T-helper 2 cell treated with Interferon-gamma antibody and Interleukin-4, amounts not matched to agents 5 μg/mL and 100 μg/mL, for 36 hours (primary cell): Measurements from ENCODE around the gene SPATA2L.

Experiments used
- DNase-seq: peaks from one replicate; pipeline ENCODE4 v3.0.0; 2021; ENCODE audit warnings: low spot score
- H3K27ac Mint-ChIP-seq: one replicate; pipeline ENCODE4 v1.8.0; 2021; ENCODE audit warnings: mild to moderate bottlenecking, mixed read lengths
- H3K27me3 Mint-ChIP-seq: one replicate; pipeline ENCODE4 v1.8.0; 2021; ENCODE audit warnings: low read depth, mixed read lengths
- H3K36me3 Mint-ChIP-seq: one replicate; pipeline ENCODE4 v1.8.0; 2021; ENCODE audit warnings: low read depth, mixed read lengths
- H3K4me1 Mint-ChIP-seq: one replicate; pipeline ENCODE4 v1.8.0; 2021; ENCODE audit warnings: low read depth, mixed read lengths
- H3K4me3 Mint-ChIP-seq: one replicate; pipeline ENCODE4 v1.8.0; 2022; ENCODE audit warnings: mild to moderate bottlenecking, moderate library complexity, mixed read lengths
- H3K9me3 Mint-ChIP-seq: one replicate; pipeline ENCODE4 v1.8.0; 2021; ENCODE audit warnings: mixed read lengths

Gene SPATA2L

GRCh38 chr16:89656435-89657121 lies 44.9 kb downstream of the SPATA2L start:
- peak overlapping the region; percentile 87 for H3K4me3 Mint-ChIP-seq
- no peaks in the 10 kb centered on the region for H3K9me3 Mint-ChIP-seq
- no peaks in the 10 kb centered on the region for H3K27me3 Mint-ChIP-seq
- no peak for DNase-seq
- peak overlapping the region; percentile 85 for H3K27ac Mint-ChIP-seq
- peaks cover 38% of the 10 kb centered on the region for H3K36me3 Mint-ChIP-seq
- H3K4me1 Mint-ChIP-seq: peaks cover 30% of the 10 kb centered on the region

GRCh38 chr16:89655062-89655643 lies 46.4 kb downstream of the SPATA2L start:
- Mint-ChIP-seq H3K27ac (peak overlapping the region; percentile 60), H3K27me3 (no peaks in the 10 kb centered on the region), H3K4me3 (peak overlapping the region; percentile 87), H3K9me3 (no peaks in the 10 kb centered on the region), H3K4me1 (peaks cover 29% of the 10 kb centered on the region), H3K36me3 (peaks cover 29% of the 10 kb centered on the region)
- DNase-seq: no peak

DNA sequence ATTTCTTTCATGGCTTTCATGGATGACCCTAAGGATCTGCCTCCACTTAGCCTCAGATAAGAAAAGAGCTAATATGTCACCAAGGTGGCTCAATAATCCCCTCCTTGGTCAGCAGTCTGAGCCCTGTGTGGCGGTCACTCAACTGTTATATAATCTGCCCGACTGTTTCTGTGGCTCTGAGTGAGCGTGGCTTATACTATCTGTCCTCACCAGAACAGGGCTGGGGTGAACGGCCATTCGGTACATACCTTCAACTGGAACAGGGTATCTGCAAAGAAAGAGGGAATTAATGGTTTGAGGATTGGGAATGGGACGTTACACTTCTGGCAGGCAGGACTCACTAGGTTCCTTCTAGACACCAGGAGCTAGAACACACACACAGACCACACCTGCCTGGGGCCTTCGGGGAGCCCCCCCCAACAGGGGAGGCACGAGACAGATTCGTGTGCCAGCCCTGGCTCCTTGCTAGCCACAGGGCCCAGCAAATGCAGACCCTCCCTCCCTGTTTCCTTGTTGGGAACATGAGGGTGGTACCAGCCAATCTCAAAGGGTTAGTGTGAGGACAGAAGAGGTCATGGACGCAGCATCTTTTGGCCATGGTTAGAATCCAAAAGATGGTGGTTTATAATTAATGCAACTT lies 47.7 kb downstream of the SPATA2L start:
- Mint-ChIP-seq H3K27ac (no peak overlapping the region), H3K36me3 (peaks cover 30% of the 10 kb centered on the region), H3K9me3 (no peaks in the 10 kb centered on the region), H3K4me1 (peaks cover 23% of the 10 kb centered on the region), H3K4me3 (peak overlapping the region; percentile 55), H3K27me3 (no peaks in the 10 kb centered on the region)
- DNase-seq: no peak

- Mint-ChIP-seq H3K4me1 (peaks cover 15% of the 10 kb centered on the region), H3K36me3 (peaks cover 32% of the 10 kb centered on the region), H3K27ac (no peak overlapping the region), H3K9me3 (no peaks in the 10 kb centered on the region), H3K4me3 (no peak overlapping the region), H3K27me3 (no peaks in the 10 kb centered on the region)
- no peak for DNase-seq
Observed at GRCh38 chr16:89651584-89651983, 49.9 kb downstream of the SPATA2L start.

DNA sequence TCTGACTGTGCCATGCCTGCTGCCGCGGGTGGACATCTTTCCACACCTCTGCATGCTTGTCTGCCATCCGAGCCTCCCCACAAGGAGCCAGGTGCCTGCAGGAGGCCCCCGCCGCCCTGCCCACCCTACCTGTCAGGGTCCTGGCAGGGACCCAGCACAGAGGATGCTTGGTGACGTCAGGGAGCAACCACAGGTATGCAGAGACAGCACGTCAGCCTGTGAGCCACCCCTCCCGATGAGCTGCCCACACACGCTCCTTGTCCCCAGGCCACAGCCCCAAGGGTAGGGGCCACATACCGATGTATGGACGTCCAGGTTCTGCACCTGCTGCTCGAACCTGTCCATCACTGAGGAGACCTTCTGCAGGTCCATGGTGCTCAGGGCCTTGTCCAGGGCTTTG lies 54.6 kb downstream of the SPATA2L start:
- no peak overlapping the region for H3K4me3 Mint-ChIP-seq
- no peaks in the 10 kb centered on the region for H3K27me3 Mint-ChIP-seq
- H3K27ac Mint-ChIP-seq: no peak overlapping the region
- peaks cover 34% of the 10 kb centered on the region for H3K36me3 Mint-ChIP-seq
- DNase-seq: no peak
- H3K9me3 Mint-ChIP-seq: no peaks in the 10 kb centered on the region
- no peaks in the 10 kb centered on the region for H3K4me1 Mint-ChIP-seq
